ENCODE results near the gene RELT.

RELT gene

GRCh38 chr11:73401217-73401923 is 25.2 kb downstream of the RELT start:
- no peak overlapping the region for H3K4me3 ChIP-seq (ENCODE audit: low read length)
- no peak overlapping the region for H2AFZ ChIP-seq (ENCODE audit: low read depth, low read length)
- H3K36me3 ChIP-seq (ENCODE audit: insufficient read depth, low read length), result peaks cover 17% of the 10 kb centered on the region
- H3K9me3 ChIP-seq (ENCODE audit: low read length), result no peaks in the 10 kb centered on the region
- peaks cover 2% of the 10 kb centered on the region for H3K4me1 ChIP-seq (ENCODE audit: insufficient read depth, low read length)
- H3K27me3 ChIP-seq (ENCODE audit: insufficient read depth, low read length), result no peaks in the 10 kb centered on the region

GRCh38 chr11:73401924-73402833 is 26.0 kb downstream of the RELT start:
- peaks cover 2% of the 10 kb centered on the region for H3K4me1 ChIP-seq (ENCODE audit: insufficient read depth, low read length)

GRCh38 chr11:73402834-73403185 is 26.6 kb downstream of the RELT start:
- Histone ChIP-seq H3K27me3 (ENCODE audit: insufficient read depth, low read length) (no peaks in the 10 kb centered on the region), H3K4me1 (ENCODE audit: insufficient read depth, low read length) (peaks cover 2% of the 10 kb centered on the region), H2AFZ (ENCODE audit: low read depth, low read length) (no peak overlapping the region), H3K36me3 (ENCODE audit: insufficient read depth, low read length) (peaks cover 24% of the 10 kb centered on the region), H3K9me3 (ENCODE audit: low read length) (no peaks in the 10 kb centered on the region), H3K4me3 (ENCODE audit: low read length) (no peak overlapping the region)

More at GRCh38 chr11:73401924-73402833, 26.0 kb downstream of the RELT start:
- Histone ChIP-seq H2AFZ (ENCODE audit: low read depth, low read length) (no peak overlapping the region), H3K9me3 (ENCODE audit: low read length) (no peaks in the 10 kb centered on the region), H3K36me3 (ENCODE audit: insufficient read depth, low read length) (peaks cover 18% of the 10 kb centered on the region), H3K4me3 (ENCODE audit: low read length) (no peak overlapping the region), H3K27me3 (ENCODE audit: insufficient read depth, low read length) (no peaks in the 10 kb centered on the region)

- Histone ChIP-seq H3K4me1 (ENCODE audit: insufficient read depth, low read length) (peaks cover 2% of the 10 kb centered on the region), H2AFZ (ENCODE audit: low read depth, low read length) (no peak overlapping the region), H3K9me3 (ENCODE audit: low read length) (no peaks in the 10 kb centered on the region), H3K4me3 (ENCODE audit: low read length) (no peak overlapping the region), H3K27me3 (ENCODE audit: insufficient read depth, low read length) (no peaks in the 10 kb centered on the region), H3K36me3 (ENCODE audit: insufficient read depth, low read length) (peaks cover 29% of the 10 kb centered on the region)
Observed at GRCh38 chr11:73403541-73403940, 27.3 kb downstream of the RELT start.

- H2AFZ ChIP-seq (ENCODE audit: low read depth, low read length), result no peak overlapping the region
- H3K4me3 ChIP-seq (ENCODE audit: low read length), result no peak overlapping the region
- H3K9me3 ChIP-seq (ENCODE audit: low read length), result no peaks in the 10 kb centered on the region
- no peaks in the 10 kb centered on the region for H3K27me3 ChIP-seq (ENCODE audit: insufficient read depth, low read length)
- peaks cover 2% of the 10 kb centered on the region for H3K4me1 ChIP-seq (ENCODE audit: insufficient read depth, low read length)
- peaks cover 33% of the 10 kb centered on the region for H3K36me3 ChIP-seq (ENCODE audit: insufficient read depth, low read length)
Observed at GRCh38 chr11:73404048-73404447, 27.8 kb downstream of the RELT start.

GRCh38 chr11:73404506-73405145 is 28.4 kb downstream of the RELT start:
- Histone ChIP-seq H3K4me3 (ENCODE audit: low read length) (no peak overlapping the region), H3K4me1 (ENCODE audit: insufficient read depth, low read length) (no peaks in the 10 kb centered on the region), H3K9me3 (ENCODE audit: low read length) (no peaks in the 10 kb centered on the region), H2AFZ (ENCODE audit: low read depth, low read length) (no peak overlapping the region), H3K27me3 (ENCODE audit: insufficient read depth, low read length) (no peaks in the 10 kb centered on the region), H3K36me3 (ENCODE audit: insufficient read depth, low read length) (peaks cover 38% of the 10 kb centered on the region)

GRCh38 chr11:73405146-73405510 is 28.9 kb downstream of the RELT start:
- H3K36me3 ChIP-seq (ENCODE audit: insufficient read depth, low read length), result peaks cover 41% of the 10 kb centered on the region
- no peak overlapping the region for H2AFZ ChIP-seq (ENCODE audit: low read depth, low read length)
- H3K4me3 ChIP-seq (ENCODE audit: low read length), result no peak overlapping the region
- H3K4me1 ChIP-seq (ENCODE audit: insufficient read depth, low read length), result no peaks in the 10 kb centered on the region
- H3K9me3 ChIP-seq (ENCODE audit: low read length), result no peaks in the 10 kb centered on the region
- no peaks in the 10 kb centered on the region for H3K27me3 ChIP-seq (ENCODE audit: insufficient read depth, low read length)

- Histone ChIP-seq H3K36me3 (ENCODE audit: insufficient read depth, low read length) (peaks cover 46% of the 10 kb centered on the region), H3K27me3 (ENCODE audit: insufficient read depth, low read length) (no peaks in the 10 kb centered on the region), H3K9me3 (ENCODE audit: low read length) (no peaks in the 10 kb centered on the region), H3K4me3 (ENCODE audit: low read length) (no peak overlapping the region), H2AFZ (ENCODE audit: low read depth, low read length) (no peak overlapping the region), H3K4me1 (ENCODE audit: insufficient read depth, low read length) (no peaks in the 10 kb centered on the region)
Observed at GRCh38 chr11:73406131-73406530, 29.9 kb downstream of the RELT start.

- Histone ChIP-seq H3K4me3 (ENCODE audit: low read length) (no peak overlapping the region), H3K9me3 (ENCODE audit: low read length) (no peaks in the 10 kb centered on the region), H2AFZ (ENCODE audit: low read depth, low read length) (no peak overlapping the region), H3K36me3 (ENCODE audit: insufficient read depth, low read length) (peaks cover 50% of the 10 kb centered on the region), H3K4me1 (ENCODE audit: insufficient read depth, low read length) (no peaks in the 10 kb centered on the region), H3K27me3 (ENCODE audit: insufficient read depth, low read length) (no peaks in the 10 kb centered on the region)
Observed at GRCh38 chr11:73406619-73407018, 30.4 kb downstream of the RELT start.

GRCh38 chr11:73409431-73409830 is 33.2 kb downstream of the RELT start:
- Histone ChIP-seq H3K4me1 (ENCODE audit: insufficient read depth, low read length) (peaks cover 13% of the 10 kb centered on the region), H3K27me3 (ENCODE audit: insufficient read depth, low read length) (no peaks in the 10 kb centered on the region), H3K4me3 (ENCODE audit: low read length) (no peak overlapping the region), H3K36me3 (ENCODE audit: insufficient read depth, low read length) (peaks cover 50% of the 10 kb centered on the region), H2AFZ (ENCODE audit: low read depth, low read length) (no peak overlapping the region), H3K9me3 (ENCODE audit: low read length) (no peaks in the 10 kb centered on the region)

- Histone ChIP-seq H3K9me3 (ENCODE audit: low read length) (no peaks in the 10 kb centered on the region), H3K4me3 (ENCODE audit: low read length) (no peak overlapping the region), H3K4me1 (ENCODE audit: insufficient read depth, low read length) (peaks cover 13% of the 10 kb centered on the region), H3K27me3 (ENCODE audit: insufficient read depth, low read length) (no peaks in the 10 kb centered on the region), H2AFZ (ENCODE audit: low read depth, low read length) (no peak overlapping the region), H3K36me3 (ENCODE audit: insufficient read depth, low read length) (peaks cover 41% of the 10 kb centered on the region)
Observed at GRCh38 chr11:73410627-73411026, 34.4 kb downstream of the RELT start.

- Histone ChIP-seq H3K36me3 (ENCODE audit: insufficient read depth, low read length) (peaks cover 39% of the 10 kb centered on the region), H3K9me3 (ENCODE audit: low read length) (no peaks in the 10 kb centered on the region), H2AFZ (ENCODE audit: low read depth, low read length) (no peak overlapping the region), H3K27me3 (ENCODE audit: insufficient read depth, low read length) (no peaks in the 10 kb centered on the region), H3K4me3 (ENCODE audit: low read length) (no peak overlapping the region), H3K4me1 (ENCODE audit: insufficient read depth, low read length) (peaks cover 13% of the 10 kb centered on the region)
Observed at GRCh38 chr11:73411031-73411430, 34.8 kb downstream of the RELT start.

- no peak overlapping the region for H2AFZ ChIP-seq (ENCODE audit: low read depth, low read length)
- peaks cover 13% of the 10 kb centered on the region for H3K4me1 ChIP-seq (ENCODE audit: insufficient read depth, low read length)
- H3K36me3 ChIP-seq (ENCODE audit: insufficient read depth, low read length), result peaks cover 36% of the 10 kb centered on the region
- H3K9me3 ChIP-seq (ENCODE audit: low read length), result no peaks in the 10 kb centered on the region
- H3K27me3 ChIP-seq (ENCODE audit: insufficient read depth, low read length), result no peaks in the 10 kb centered on the region
- H3K4me3 ChIP-seq (ENCODE audit: low read length), result no peak overlapping the region
Observed at GRCh38 chr11:73412308-73412707, 36.1 kb downstream of the RELT start.
